ENCODE data around the gene BTG4. TPM values are rescaled to one million over a fixed set of nuclear protein-coding genes. Genes with fewer than 3 reads are reported as not detected.

The BTG4 gene
- total RNA-seq, 1 donor from 2014 or later, result not detected

- no peak for DNase-seq (ENCODE audit: low spot score)
Measured at GRCh38 chr11:111455291-111456085, 56.7 kb downstream of the BTG4 start.

- DNase-seq (ENCODE audit: low spot score), result no peak
Measured at GRCh38 chr11:111454561-111455192, 57.5 kb downstream of the BTG4 start.

GRCh38 chr11:111452817-111453552 lies 59.2 kb downstream of the BTG4 start:
- no peak for DNase-seq (ENCODE audit: low spot score)

GRCh38 chr11:111452146-111452545 lies 60.0 kb downstream of the BTG4 start:
- no peak for DNase-seq (ENCODE audit: low spot score)

- no peak for DNase-seq (ENCODE audit: low spot score)
Measured at GRCh38 chr11:111450480-111451320, 61.5 kb downstream of the BTG4 start.

GRCh38 chr11:111449696-111450479 lies 62.3 kb downstream of the BTG4 start:
- no peak for DNase-seq (ENCODE audit: low spot score)

GRCh38 chr11:111448831-111449557 lies 63.2 kb downstream of the BTG4 start:
- DNase-seq (ENCODE audit: low spot score), result no peak

GRCh38 chr11:111448414-111448813 lies 63.8 kb downstream of the BTG4 start:
- no peak for DNase-seq (ENCODE audit: low spot score)

- no peak for DNase-seq (ENCODE audit: low spot score)
Measured at GRCh38 chr11:111447931-111448330, 64.3 kb downstream of the BTG4 start.

GRCh38 chr11:111447112-111447471 lies 65.1 kb downstream of the BTG4 start:
- no peak for DNase-seq (ENCODE audit: low spot score)

GRCh38 chr11:111446404-111447111 lies 65.6 kb downstream of the BTG4 start:
- DNase-seq (ENCODE audit: low spot score), result peak; percentile 88

GRCh38 chr11:111445586-111445985 lies 66.6 kb downstream of the BTG4 start:
- DNase-seq (ENCODE audit: low spot score), result no peak

Other genes starting within 250 kb of the BTG4 start
- gene POU2AF3, start 213.8 kb downstream of the BTG4 start, total RNA-seq, result 14.0 TPM
- 12.9 TPM for gene POU2AF1, start 133.1 kb downstream of the BTG4 start, total RNA-seq
- gene HOATZ, start 2.4 kb upstream of the BTG4 start, total RNA-seq, result not detected
- gene LAYN, start 28.3 kb upstream of the BTG4 start, total RNA-seq, result 20.5 TPM
- 27.6 TPM for gene SIK2, start 90.1 kb upstream of the BTG4 start, total RNA-seq